H1 (cell line): ENCODE measurements around the gene SGO1. TPM values are rescaled to one million over a fixed set of nuclear protein-coding genes. Genes with fewer than 3 reads are reported as not detected.
"Not testable (repeated sequence)": the region's sequence is repeated elsewhere in the genome, so short reads cannot be mapped to it uniquely, and the experiment has no call there.

Experiments used
- CTCF ChIA-PET: fragments of 300-600 bp; sonication (Branson Sonifier 250); formaldehyde crosslinking; loops from one replicate; lab custom pipeline; 2021; ENCODE audit not compliant: partially characterized antibody; lab: Charles Lee
- POLR2A ChIA-PET: fragments of 300-600 bp; sonication (Branson Sonifier 250); formaldehyde crosslinking; loops from one replicate; lab custom pipeline; 2021; ENCODE audit warnings: inconsistent platforms; ENCODE audit not compliant: partially characterized antibody; lab: Charles Lee
- DNase-seq, 2 experiments: peaks; one replicate each; pipeline versions ENCODE4 v3.0.0 to v3.0.0-alpha.2; 2010 to 2022; ENCODE audit warnings: low spot score in 2 of 2, low read depth in 1 of 2, mixed read lengths in 1 of 2
- FAIRE-seq: peaks from 2 replicates; lab custom pipeline; 2011; peaks lifted over from hg19 to GRCh38; lab: Jason Lieb, UNC
- H2AFZ ChIP-seq: 2 replicates; pipeline ENCODE4 v1.8.1; 2012; ENCODE audit warnings: low read length, inconsistent platforms
- H2AK5ac ChIP-seq: 2 replicates; pipeline ENCODE4 v1.6.1; 2013; ENCODE audit warnings: low read depth, low read length
- H2BK120ac ChIP-seq: replicated peaks from 2 replicates; pipeline ENCODE3; 2013; ENCODE audit warnings: low read depth, low read length, inconsistent platforms
- H2BK12ac ChIP-seq: 2 replicates; pipeline ENCODE4 v1.6.1; 2013; ENCODE audit warnings: low read depth, low read length
- H2BK15ac ChIP-seq: 2 replicates; pipeline ENCODE4 v1.6.1; 2013; ENCODE audit warnings: low read length
- H2BK20ac ChIP-seq: 2 replicates; pipeline ENCODE4 v1.6.1; 2013; ENCODE audit warnings: low read length
- H2BK5ac ChIP-seq: 2 replicates; pipeline ENCODE4 v1.6.1; 2013; ENCODE audit warnings: low read depth, low read length
- H3K14ac ChIP-seq: 2 replicates; pipeline ENCODE4 v1.6.1; 2013; ENCODE audit warnings: inconsistent platforms; ENCODE audit not compliant: insufficient read length
- H3K18ac ChIP-seq: 2 replicates; pipeline ENCODE4 v1.6.1; 2013; ENCODE audit warnings: low read length; ENCODE audit errors: extremely low read depth
- H3K23ac ChIP-seq: 2 replicates; pipeline ENCODE4 v1.6.1; 2013; ENCODE audit warnings: inconsistent platforms; ENCODE audit not compliant: insufficient read length
- H3K23me2 ChIP-seq: 2 replicates; pipeline ENCODE4 v1.6.1; 2013; ENCODE audit warnings: low read depth, low read length
- H3K27ac ChIP-seq: 2 replicates; pipeline ENCODE4 v1.6.1; 2011; ENCODE audit warnings: low read depth, low read length, inconsistent platforms
- H3K27me3 ChIP-seq, 4 experiments: replicated peaks in 1 of 4; 1 replicate in 1 of 4; 2 replicates in 3 of 4; pipeline versions ENCODE4 v1.6.1 to v1.8.1; 2011 to 2013; ENCODE audit warnings: low read length in 3 of 4, mild to moderate bottlenecking in 3 of 4, inconsistent platforms in 2 of 4, mixed read lengths in 2 of 4, moderate library complexity in 1 of 4; ENCODE audit not compliant: control insufficient read depth in 3 of 4, insufficient read depth in 3 of 4; ENCODE audit errors: extremely low read depth in 1 of 4
- H3K36me3 ChIP-seq, 4 experiments: 2 replicates each; pipeline versions ENCODE4 v1.6.1 to v1.8.1; 2011 to 2013; ENCODE audit warnings: mild to moderate bottlenecking in 4 of 4, low read length in 3 of 4, moderate library complexity in 2 of 4, control low read depth in 1 of 4, inconsistent platforms in 1 of 4; ENCODE audit not compliant: insufficient read depth in 4 of 4, control insufficient read depth in 2 of 4
- H3K4ac ChIP-seq: replicated peaks from 2 replicates; pipeline ENCODE3; 2013; ENCODE audit warnings: low read length, low read depth, mixed read lengths, inconsistent platforms; ENCODE audit not compliant: insufficient read length
- H3K4me1 ChIP-seq, 4 experiments: replicated peaks in 1 of 4; 1 replicate in 1 of 4; 2 replicates in 3 of 4; pipeline versions ENCODE4 v1.6.1 to v1.8.1; 2011 to 2013; ENCODE audit warnings: low read length in 3 of 4, inconsistent platforms in 2 of 4, mixed read lengths in 1 of 4; ENCODE audit not compliant: insufficient read depth in 4 of 4, control insufficient read depth in 3 of 4
- H3K4me2 ChIP-seq, 2 experiments: 2 replicates each; pipeline versions ENCODE4 v1.6.1 to v1.8.1; 2011 to 2013; ENCODE audit warnings: low read depth in 2 of 2, low read length in 2 of 2, control low read depth in 1 of 2, inconsistent platforms in 1 of 2, mild to moderate bottlenecking in 1 of 2; ENCODE audit not compliant: insufficient read depth in 1 of 2
- H3K4me3 ChIP-seq, 4 experiments: fragments of 200-600, 300-600 bp in 1 of 4; sonication (generic), shearing (Covaris generic), sonication (Bioruptor Twin) in 1 of 4; 2 replicates each; pipeline versions ENCODE4 v1.5.1 to v1.8.1; 2011 to 2016; ENCODE audit warnings: low read length in 4 of 4, low read depth in 3 of 4, control low read depth in 2 of 4, inconsistent platforms in 2 of 4, mild to moderate bottlenecking in 2 of 4, mixed read lengths in 1 of 4, moderate library complexity in 1 of 4; ENCODE audit not compliant: insufficient read depth in 2 of 4; ENCODE audit errors: extremely low read depth in 1 of 4
- H3K56ac ChIP-seq: replicated peaks from 2 replicates; pipeline ENCODE3; 2013; ENCODE audit warnings: low read depth, mild to moderate bottlenecking, mixed read lengths, low read length, inconsistent platforms; ENCODE audit not compliant: insufficient read length
- H3K79me1 ChIP-seq: 2 replicates; pipeline ENCODE4 v1.6.1; 2013; ENCODE audit warnings: low read depth, low read length, control low read depth
- H3K79me2 ChIP-seq, 2 experiments: 2 replicates each; pipeline versions ENCODE4 v1.6.1 to v1.8.1; 2012 to 2013; ENCODE audit warnings: low read length in 2 of 2, mild to moderate bottlenecking in 2 of 2, inconsistent platforms in 1 of 2; ENCODE audit not compliant: insufficient read depth in 2 of 2, control insufficient read depth in 1 of 2
- H3K9ac ChIP-seq, 4 experiments: replicated peaks in 1 of 4; 1 replicate in 1 of 4; 2 replicates in 3 of 4; pipeline versions ENCODE4 v1.6.1 to v1.8.1; 2011 to 2013; ENCODE audit warnings: low read depth in 3 of 4, low read length in 3 of 4, control low read depth in 2 of 4, mild to moderate bottlenecking in 2 of 4, moderate library complexity in 2 of 4, inconsistent platforms in 1 of 4; ENCODE audit errors: extremely low read depth in 1 of 4
- H3K9me3 ChIP-seq, 2 experiments: 2 replicates each; pipeline versions ENCODE4 v1.6.1 to v1.8.1; 2012 to 2013; ENCODE audit warnings: mild to moderate bottlenecking in 2 of 2, moderate library complexity in 2 of 2, control low read depth in 1 of 2, inconsistent platforms in 1 of 2, low read depth in 1 of 2, low read length in 1 of 2, mixed read lengths in 1 of 2; ENCODE audit not compliant: insufficient read depth in 2 of 2
- H4K20me1 ChIP-seq, 2 experiments: replicated peaks in 1 of 2; 2 replicates each; pipeline versions ENCODE3 to v1.8.1; 2011 to 2013; ENCODE audit warnings: inconsistent platforms in 2 of 2, low read length in 2 of 2, mild to moderate bottlenecking in 1 of 2; ENCODE audit not compliant: insufficient read depth in 2 of 2, control insufficient read depth in 1 of 2
- H4K5ac ChIP-seq: 2 replicates; pipeline ENCODE4 v1.6.1; 2013; ENCODE audit warnings: low read length, low read depth, mixed read lengths, inconsistent platforms; ENCODE audit not compliant: insufficient read length
- H4K8ac ChIP-seq: 2 replicates; pipeline ENCODE4 v1.8.0; 2013; ENCODE audit warnings: mild to moderate bottlenecking, moderate library complexity, low read length, inconsistent platforms; ENCODE audit not compliant: insufficient read depth; ENCODE audit errors: extremely low read depth
- H4K91ac ChIP-seq: replicated peaks from 2 replicates; pipeline ENCODE3; 2013; ENCODE audit warnings: low read length, mixed read lengths, inconsistent platforms; ENCODE audit not compliant: insufficient read length
- WGBS, 2 experiments: shearing (Covaris generic) in 1 of 2; methylation state at CpG; one replicate each; pipeline versions ENCODE4 v1.1.6 to v1.1.7; 2013 to 2015; ENCODE audit warnings: low lambda C conversion rate in 2 of 2, mixed read lengths in 2 of 2, inconsistent platforms in 1 of 2, low coverage in 1 of 2, missing lambda C conversion rate in 1 of 2; ENCODE audit not compliant: insufficient replicate concordance in 2 of 2, insufficient coverage in 1 of 2, insufficient read length in 1 of 2; ENCODE audit errors: extremely low coverage in 1 of 2, missing lambda C conversion rate in 1 of 2; 5-methylcytosine and 5-hydroxymethylcytosine counted together
- polyA plus RNA-seq, 7 experiments: library from polyadenylated mRNA; depleted of rRNA in 3 of 7; stranded (reverse) in 5 of 7; unstranded in 2 of 7; fragments of >200 nt in 5 of 7; fragments of 200-250 nt in 2 of 7; gene quantifications; 1 replicate in 5 of 7; 2 replicates in 1 of 7; 4 replicates in 1 of 7; pipeline versions ENCODE4 v1.2.1 to v1.2.3, GENCODE V29; 2011 to 2013; ENCODE audit warnings: missing spikeins in 2 of 7, mixed read lengths in 2 of 7
- total RNA-seq: library from RNA; stranded (reverse); fragmentation: NEBNext Ultra II Directional; extraction: Animal tissue kit (Norgen Biotek cat#: 25700); gene quantifications from 2 replicates; pipeline ENCODE4 v1.2.1, GENCODE V29; 2021

Gene SGO1
- total and polyA plus RNA-seq, 2 of the 8 experiments (the other 6 are each of a cell fraction or from before 2014, with no cell fraction given): 6.9 to 36.4 TPM

DNA sequence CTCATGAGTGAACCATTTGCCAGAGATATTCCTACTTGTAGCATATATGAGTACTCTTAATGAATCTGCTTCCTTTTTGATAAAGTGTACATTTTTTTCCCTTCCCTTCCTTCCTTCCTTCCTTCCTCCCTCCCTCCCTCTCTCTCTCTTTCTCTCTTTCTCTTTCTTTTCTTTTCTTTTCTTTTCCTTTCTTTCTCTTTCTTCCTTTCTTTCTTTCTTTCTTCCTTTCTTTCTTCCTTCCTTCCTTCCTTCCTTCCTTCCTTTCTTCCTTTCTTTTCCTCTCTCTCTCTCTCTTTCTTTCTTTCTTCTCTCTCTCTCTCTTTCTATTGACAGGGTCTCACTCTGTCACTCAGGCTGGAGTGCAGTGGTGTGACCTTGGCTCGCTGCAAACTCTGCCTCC is 27.5 kb upstream of the SGO1 start:
- POLR2A ChIA-PET, H3K79me2 ChIP-seq, H4K20me1 ChIP-seq, H3K14ac ChIP-seq, H3K4me1 ChIP-seq, H3K27me3 ChIP-seq, H3K23ac ChIP-seq, FAIRE-seq, H3K9ac ChIP-seq, H2BK12ac ChIP-seq, H3K36me3 ChIP-seq, H3K56ac ChIP-seq, H3K79me1 ChIP-seq, H2AFZ ChIP-seq, H3K27ac ChIP-seq, H3K4ac ChIP-seq, H4K91ac ChIP-seq, H2AK5ac ChIP-seq, H4K8ac ChIP-seq, H2BK20ac ChIP-seq, H3K23me2 ChIP-seq, H3K4me2 ChIP-seq, H2BK5ac ChIP-seq, H4K5ac ChIP-seq, H2BK15ac ChIP-seq, H3K18ac ChIP-seq, H2BK120ac ChIP-seq, H3K4me3 ChIP-seq, DNase-seq, H3K9me3 ChIP-seq: not testable (repeated sequence)
- 75% methylated on average over 1 of the region's 1 CpG; no CpG with 5 or more reads in 1 of the 2 experiments for WGBS, 2 experiments
- CTCF ChIA-PET: interaction anchor here (0.6 to 0.7 kb wide), 2 partner anchors 302 to 1868 kb away, joined by 3 read pairs; no protein-coding TSS in a partner anchor

DNA sequence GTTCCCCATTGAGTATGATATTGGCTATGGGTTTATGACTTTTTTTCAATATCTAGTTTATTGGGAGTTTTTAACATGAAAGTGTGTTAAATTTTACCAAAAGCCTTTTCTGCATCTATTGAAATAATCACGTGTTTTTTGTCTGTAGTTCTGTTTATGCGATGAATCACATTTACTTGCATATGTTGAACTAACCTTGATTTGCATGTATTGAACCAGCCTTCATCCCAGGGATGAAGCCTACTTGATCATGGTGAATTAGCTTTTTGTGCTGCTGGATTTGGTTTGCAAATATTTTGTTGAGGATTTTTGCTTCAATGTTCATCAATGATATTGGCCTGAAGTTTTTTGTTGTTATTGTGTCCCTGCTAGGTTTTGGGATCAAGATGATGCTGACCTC is 21.9 kb upstream of the SGO1 start:
- H2BK5ac ChIP-seq, H3K79me1 ChIP-seq, H3K9me3 ChIP-seq, H3K4me2 ChIP-seq, H2BK20ac ChIP-seq, H3K79me2 ChIP-seq, H2AFZ ChIP-seq, H3K23me2 ChIP-seq, H3K27me3 ChIP-seq, DNase-seq, H3K56ac ChIP-seq, H3K14ac ChIP-seq, H4K5ac ChIP-seq, H2BK15ac ChIP-seq, POLR2A ChIA-PET, H2AK5ac ChIP-seq, H3K27ac ChIP-seq, H3K4ac ChIP-seq, H4K91ac ChIP-seq, H3K4me3 ChIP-seq, H3K36me3 ChIP-seq, H4K20me1 ChIP-seq, FAIRE-seq, H2BK120ac ChIP-seq, H2BK12ac ChIP-seq, H3K9ac ChIP-seq, H3K18ac ChIP-seq, H4K8ac ChIP-seq, H3K23ac ChIP-seq, H3K4me1 ChIP-seq: not testable (repeated sequence)
- CTCF ChIA-PET: interaction anchor here (1.1 kb wide), 1 partner anchor 10 kb away, joined by 3 read pairs; no protein-coding TSS in a partner anchor
- 89% methylated on average over 2 of the region's 2 CpGs; no CpG with 5 or more reads in 1 of the 2 experiments for WGBS, 2 experiments
